GM12864 (cell line): ENCODE results near the gene SEBOX.

Experiments
- DNase-seq: peaks from one replicate; pipeline ENCODE4 v3.0.0-alpha.2; 2011; ENCODE audit warnings: low read depth
- H3K4me3 ChIP-seq: 2 replicates; pipeline ENCODE4 v1.5.1; 2011; ENCODE audit warnings: mild to moderate bottlenecking, low read depth, low read length, control low read depth
- TF ChIP-seq, protein P1 (sequence below): IDR thresholded peaks from 2 replicates; pipeline ENCODE4 v1.5.1; 2011; ENCODE audit warnings: low read depth, mild to moderate bottlenecking, moderate library complexity, low read length, control low read depth, inconsistent platforms; ENCODE audit errors: missing control alignments

The SEBOX gene

DNA sequence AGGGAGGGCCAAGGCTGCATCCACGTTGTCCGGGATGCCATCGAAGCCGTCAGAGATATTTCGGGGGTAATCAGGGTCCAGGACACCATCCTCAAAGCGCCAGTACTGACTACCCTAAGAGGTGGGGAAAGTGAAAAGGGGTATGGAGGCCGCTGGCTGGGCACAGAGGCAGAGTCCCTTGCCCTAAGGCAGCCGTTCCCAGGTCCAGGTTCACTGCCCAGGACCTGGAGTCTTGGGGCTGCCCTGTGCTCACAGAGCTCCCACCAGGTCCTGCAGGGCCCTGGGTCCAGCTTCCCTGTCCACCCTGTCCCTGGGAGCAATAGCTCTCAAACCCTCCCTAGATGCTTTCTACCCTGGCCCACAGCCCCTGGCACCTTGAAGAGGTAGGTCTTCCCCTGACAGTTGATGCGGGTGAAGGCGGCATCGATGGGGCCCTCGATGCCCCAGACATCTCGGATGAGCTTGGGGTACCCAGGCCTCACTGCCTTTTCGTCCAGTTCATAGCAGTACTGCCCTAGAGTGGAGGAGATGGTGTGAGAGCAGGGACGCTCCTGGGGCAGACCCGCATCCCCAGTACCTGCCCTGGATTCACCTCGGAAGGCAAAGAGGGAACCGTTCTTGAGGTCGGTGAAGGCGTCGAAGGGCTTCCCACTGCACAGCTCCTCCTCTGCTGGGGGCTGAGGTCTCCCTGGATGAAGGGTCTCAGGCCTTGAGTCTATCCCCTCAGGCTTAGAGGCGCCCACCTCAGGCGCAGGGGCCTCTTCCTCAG, 4.1 kb upstream of the SEBOX start:
- TF ChIP-seq, protein P1, sequence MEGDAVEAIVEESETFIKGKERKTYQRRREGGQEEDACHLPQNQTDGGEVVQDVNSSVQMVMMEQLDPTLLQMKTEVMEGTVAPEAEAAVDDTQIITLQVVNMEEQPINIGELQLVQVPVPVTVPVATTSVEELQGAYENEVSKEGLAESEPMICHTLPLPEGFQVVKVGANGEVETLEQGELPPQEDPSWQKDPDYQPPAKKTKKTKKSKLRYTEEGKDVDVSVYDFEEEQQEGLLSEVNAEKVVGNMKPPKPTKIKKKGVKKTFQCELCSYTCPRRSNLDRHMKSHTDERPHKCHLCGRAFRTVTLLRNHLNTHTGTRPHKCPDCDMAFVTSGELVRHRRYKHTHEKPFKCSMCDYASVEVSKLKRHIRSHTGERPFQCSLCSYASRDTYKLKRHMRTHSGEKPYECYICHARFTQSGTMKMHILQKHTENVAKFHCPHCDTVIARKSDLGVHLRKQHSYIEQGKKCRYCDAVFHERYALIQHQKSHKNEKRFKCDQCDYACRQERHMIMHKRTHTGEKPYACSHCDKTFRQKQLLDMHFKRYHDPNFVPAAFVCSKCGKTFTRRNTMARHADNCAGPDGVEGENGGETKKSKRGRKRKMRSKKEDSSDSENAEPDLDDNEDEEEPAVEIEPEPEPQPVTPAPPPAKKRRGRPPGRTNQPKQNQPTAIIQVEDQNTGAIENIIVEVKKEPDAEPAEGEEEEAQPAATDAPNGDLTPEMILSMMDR: no peak
- DNase-seq: no peak
- H3K4me3 ChIP-seq: no peak overlapping the region

DNA sequence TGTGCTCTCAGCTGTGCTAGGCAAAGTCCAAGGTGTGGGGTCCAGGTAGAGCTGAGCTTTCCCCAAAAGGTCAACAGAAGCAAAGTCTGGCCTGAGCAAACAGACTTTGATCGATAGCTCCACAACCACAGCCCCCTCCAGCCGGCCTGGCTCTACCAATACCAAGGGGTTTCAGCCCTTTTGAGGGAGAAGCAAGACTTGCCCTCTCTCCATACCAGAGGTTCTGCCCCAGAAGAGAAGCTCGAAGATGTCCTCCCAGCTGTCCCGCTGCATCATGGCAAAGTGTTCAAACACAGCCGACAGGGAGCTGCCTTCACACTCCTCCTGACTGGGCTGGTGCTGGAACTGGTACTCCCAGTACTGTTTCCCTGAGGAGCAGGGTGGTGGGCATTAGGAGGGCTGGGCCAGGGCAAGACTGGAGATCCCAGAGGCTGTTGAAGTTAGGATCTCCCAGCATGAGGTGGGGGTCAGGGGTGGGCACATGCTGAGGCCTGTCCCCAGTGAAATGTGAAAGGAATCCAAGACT, 3.4 kb upstream of the SEBOX start:
- no peak for DNase-seq
- H3K4me3 ChIP-seq: no peak overlapping the region
- TF ChIP-seq, protein P1: no peak

DNA sequence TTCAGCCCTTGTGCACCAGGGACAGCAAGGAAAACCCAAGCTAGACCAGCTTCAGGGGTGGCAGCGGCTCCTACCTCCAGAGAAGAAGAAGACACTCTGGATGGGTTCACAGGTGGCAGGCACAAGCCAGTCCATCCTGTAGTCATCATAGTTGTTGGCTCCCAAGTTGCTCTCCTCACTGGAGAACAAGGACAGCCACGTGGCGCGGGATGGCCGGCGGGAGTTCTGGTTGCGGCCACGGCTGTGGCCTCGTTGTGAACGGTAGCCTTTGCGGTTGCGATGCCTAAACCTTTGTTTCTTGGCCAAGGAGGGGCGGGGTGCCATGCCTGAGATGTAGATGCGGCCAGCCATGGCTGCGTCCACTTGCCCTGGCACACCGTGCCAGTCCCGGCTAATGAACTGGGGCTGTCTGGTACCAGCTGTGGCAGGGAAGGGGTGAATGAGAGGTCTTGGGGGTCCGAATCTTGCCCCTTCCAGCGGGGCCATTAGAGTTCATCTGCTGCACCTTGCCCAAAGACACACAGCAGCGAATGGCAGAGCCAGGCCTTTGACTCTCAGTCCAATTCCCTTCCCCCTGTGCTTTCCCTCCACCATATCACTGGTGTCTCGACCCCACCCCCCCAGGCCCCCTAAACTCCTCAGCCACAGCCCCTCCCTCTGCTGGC, 2.8 kb upstream of the SEBOX start:
- TF ChIP-seq, protein P1: no peak
- no peak for DNase-seq
- H3K4me3 ChIP-seq: no peak overlapping the region

DNA sequence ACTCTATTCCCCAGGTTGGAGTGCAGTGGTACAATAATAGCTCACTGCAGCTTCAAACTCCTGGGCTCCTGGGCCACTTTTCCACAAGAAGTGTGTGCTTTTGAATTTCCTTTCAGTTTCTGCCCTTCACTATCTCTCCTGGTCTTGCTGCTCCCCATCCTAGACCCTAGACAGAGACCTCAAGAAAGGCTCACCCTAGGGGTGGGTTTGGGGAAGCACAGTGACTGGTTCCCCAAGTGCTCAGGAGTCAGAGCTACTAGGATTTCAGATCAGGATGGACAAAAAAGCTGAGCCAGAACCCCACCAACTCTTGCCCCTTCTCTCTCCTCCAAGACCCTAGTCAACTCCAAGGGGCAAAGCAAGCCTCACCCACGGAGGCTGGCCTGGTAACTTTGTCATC, 1.6 kb upstream of the SEBOX start:
- TF ChIP-seq, protein P1: peak; percentile 29
- no peak for DNase-seq
- no peak overlapping the region for H3K4me3 ChIP-seq

DNA sequence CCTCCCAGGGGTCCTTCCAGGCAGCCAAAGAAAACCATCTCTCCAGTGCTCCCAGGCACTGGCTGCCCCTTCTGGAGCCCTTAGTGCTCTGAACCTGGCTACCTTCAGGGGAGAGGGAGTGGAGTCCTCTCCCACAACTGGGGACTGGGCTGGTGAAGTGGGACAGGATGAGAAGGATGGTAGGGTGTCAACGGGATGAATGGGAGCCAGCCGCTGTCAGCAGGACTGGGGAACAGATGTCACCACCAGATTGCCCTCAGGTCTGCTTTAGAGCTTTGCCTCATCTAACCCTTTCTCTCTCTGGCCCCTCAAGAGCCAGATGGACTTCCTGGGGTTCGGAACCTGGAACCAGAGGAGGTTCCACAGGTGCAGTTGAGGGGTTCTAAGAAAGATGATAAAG, 488 bp upstream of the SEBOX start:
- TF ChIP-seq, protein P1: no peak
- DNase-seq: no peak
- H3K4me3 ChIP-seq: no peak overlapping the region

DNA sequence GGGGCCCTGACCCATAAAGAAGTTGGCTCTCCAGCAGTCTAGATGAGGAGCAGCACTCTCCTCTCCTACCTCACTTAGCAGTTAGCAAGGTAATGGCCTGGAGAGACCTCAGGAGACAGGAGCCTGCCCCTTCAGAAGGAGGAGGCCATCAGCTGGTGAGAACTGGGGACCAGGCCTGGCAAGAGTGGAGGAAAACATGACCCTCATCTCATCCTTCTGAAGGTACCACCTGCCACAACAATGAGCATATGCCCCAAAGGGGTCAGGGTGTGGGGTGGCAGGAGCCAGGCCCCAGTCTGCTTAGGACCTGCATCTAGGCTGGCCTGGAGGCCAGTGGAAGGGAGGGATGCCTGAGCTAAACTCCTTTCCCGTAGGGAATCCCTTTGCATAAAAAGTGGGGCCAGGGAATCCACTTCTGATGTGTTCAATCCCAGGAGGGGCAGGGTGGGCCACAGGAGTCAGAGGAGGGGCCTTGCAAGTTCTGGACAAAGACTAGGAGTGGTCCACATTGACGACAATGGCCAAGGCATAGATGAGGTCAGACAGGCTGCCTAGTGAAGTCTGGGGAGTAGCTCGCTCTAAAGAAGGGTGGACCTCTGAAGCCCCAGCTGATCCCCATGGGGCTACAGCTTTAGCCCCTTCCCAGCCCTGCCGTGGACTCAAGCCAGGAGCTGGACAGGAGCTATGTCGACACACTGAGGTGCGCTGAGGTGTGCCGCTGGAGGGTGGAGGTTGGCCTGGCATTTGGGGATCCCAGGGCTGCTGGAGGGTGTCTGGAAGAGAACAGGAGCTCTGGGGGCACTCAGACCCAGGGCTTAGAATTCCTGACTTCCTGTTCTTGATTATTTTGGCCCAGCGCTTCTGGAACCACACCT, 986 bp downstream of the SEBOX start:
- TF ChIP-seq, protein P1: no peak
- no peak for DNase-seq
- H3K4me3 ChIP-seq: no peak overlapping the region
